K562 (cell line): ENCODE results near the gene HIVEP1. TPM values are rescaled to one million over a fixed set of nuclear protein-coding genes. Genes with fewer than 3 reads are reported as not detected.
A peak's percentile ranks its signal among the peaks of the same experiment; 100 is the strongest.

ENCODE experiments used
- ATAC-seq: fragments of 200-7000 bp; cut with Tn5 transposase; 3 replicates; pipeline ENCODE4 v1.9.1; 2020; ENCODE audit warnings: moderate library complexity
- BruUV-seq: library from RNA; stranded (reverse); fragments of 400-500 nt; replicated peaks from 2 replicates; lab custom pipeline; 2021; lab: Mats Ljungman, UMichigan
- CTCF ChIA-PET: fragments of 300-600 bp; formaldehyde crosslinking; extraction: SDS; loops from one replicate; lab custom pipeline; 2021; ENCODE audit warnings: low intra/inter-chr PET ratio; lab: Yijun Ruan, JAX
- POLR2A ChIA-PET: fragments of 300-600, 350-650 bp; sonication (Branson Sonifier 250); formaldehyde crosslinking; extraction: SDS; loops from one replicate; lab custom pipeline; 2021; ENCODE audit warnings: antibody characterized with exemption, inconsistent platforms; lab: Yijun Ruan, JAX
- DNase-seq, 4 experiments: peaks; one replicate each; pipeline versions ENCODE4 v3.0.0 to v3.0.0-alpha.2; 2011 to 2018; ENCODE audit warnings: low spot score in 3 of 4, mixed read lengths in 3 of 4; ENCODE audit errors: extremely low read depth in 1 of 4
- FAIRE-seq: peaks from 2 replicates; lab custom pipeline; 2011; peaks lifted over from hg19 to GRCh38; lab: Jason Lieb, UNC
- H2AFZ ChIP-seq: 2 replicates; pipeline ENCODE4 v1.6.0; 2011; ENCODE audit warnings: low read depth, low read length, control low read depth, inconsistent platforms
- H3K27ac ChIP-seq: fragments of 200-600 bp; 3 replicates; pipeline ENCODE4 v1.8.0; 2011; ENCODE audit warnings: low read depth, mild to moderate bottlenecking, control low read depth, inconsistent platforms, low read length, moderate library complexity, mixed read lengths; ENCODE audit errors: extremely low read depth
- H3K27me3 ChIP-seq, 2 experiments: fragments of 300-600 bp in 1 of 2; 2 replicates in 1 of 2; 3 replicates in 1 of 2; pipeline versions ENCODE4 v1.6.0 to v1.8.0; 2011; ENCODE audit warnings: inconsistent platforms in 2 of 2, low read length in 2 of 2, mild to moderate bottlenecking in 1 of 2, mixed read lengths in 1 of 2, moderate library complexity in 1 of 2; ENCODE audit not compliant: control insufficient read depth in 2 of 2, insufficient read depth in 2 of 2
- H3K36me3 ChIP-seq: fragments of 300-600 bp; 3 replicates; pipeline ENCODE4 v1.8.0; 2011; ENCODE audit warnings: mild to moderate bottlenecking, low read length, inconsistent platforms; ENCODE audit not compliant: control insufficient read depth, insufficient read depth
- H3K4me1 ChIP-seq, 2 experiments: fragments of 200-600 bp in 1 of 2; replicated peaks in 1 of 2; 2 replicates in 1 of 2; 3 replicates in 1 of 2; pipeline versions ENCODE4 v1.5.1 to v1.8.0; 2011; ENCODE audit warnings: inconsistent platforms in 2 of 2, low read length in 2 of 2, mild to moderate bottlenecking in 1 of 2, mixed read lengths in 1 of 2, moderate library complexity in 1 of 2; ENCODE audit not compliant: control insufficient read depth in 2 of 2, insufficient read depth in 2 of 2
- H3K4me2 ChIP-seq: 2 replicates; pipeline ENCODE4 v1.6.1; 2011; ENCODE audit warnings: low read length, control low read depth, inconsistent platforms, mixed read lengths; ENCODE audit not compliant: insufficient read depth
- H3K4me3 ChIP-seq: fragments of 200-600 bp; sonication (generic), shearing (Covaris generic); 2 replicates; pipeline ENCODE4 v1.5.1; 2016; ENCODE audit warnings: control low read depth, inconsistent platforms
- H3K79me2 ChIP-seq: fragments of 200-600 bp; 3 replicates; pipeline ENCODE4 v1.8.0; 2011; ENCODE audit warnings: low read length, inconsistent platforms; ENCODE audit not compliant: control insufficient read depth, insufficient read depth
- H3K9ac ChIP-seq, 2 experiments: 2 replicates each; pipeline versions ENCODE4 v1.6.0 to v1.6.1; 2011; ENCODE audit warnings: low read depth in 2 of 2, low read length in 2 of 2, control low read depth in 1 of 2, inconsistent platforms in 1 of 2, mild to moderate bottlenecking in 1 of 2, mixed read lengths in 1 of 2; ENCODE audit not compliant: insufficient read depth in 1 of 2
- H3K9me1 ChIP-seq: one replicate; pipeline ENCODE4 v1.6.0; 2011; ENCODE audit warnings: inconsistent platforms, mild to moderate bottlenecking, low read length, moderate library complexity; ENCODE audit not compliant: control insufficient read depth, insufficient read depth
- H3K9me3 ChIP-seq: replicated peaks from 2 replicates; pipeline ENCODE4 v1.5.1; 2011; ENCODE audit warnings: low read depth, low read length, inconsistent platforms; ENCODE audit not compliant: control insufficient read depth, insufficient read depth
- H4K20me1 ChIP-seq: replicated peaks from 2 replicates; pipeline ENCODE4 v1.6.1; 2011; ENCODE audit warnings: low read length, inconsistent platforms, mixed read lengths; ENCODE audit not compliant: control insufficient read depth, insufficient read depth
- ARID1B ChIP-seq: fragments of 450-650 bp; IDR thresholded peaks from 2 replicates; pipeline ENCODE4 v1.6.1; 2016; ENCODE audit warnings: antibody characterized with exemption, mild to moderate bottlenecking, inconsistent platforms
- ARID3A ChIP-seq: IDR thresholded peaks from 2 replicates; pipeline ENCODE4 v1.6.1; 2012; ENCODE audit warnings: low read depth, low read length, improper control_type of control experiment, borderline replicate concordance
- CBFA2T3 ChIP-seq: fragments of 450-650 bp; IDR thresholded peaks from 2 replicates; pipeline ENCODE4 v1.6.1; 2017
- CBX1 ChIP-seq: sonication (generic); IDR thresholded peaks from 2 replicates; pipeline ENCODE4 v1.6.1; 2016; ENCODE audit warnings: antibody characterized with exemption, low read depth, mild to moderate bottlenecking
- CHD4 ChIP-seq: fragments of 200-600 bp; sonication (generic); IDR thresholded peaks from 3 replicates; pipeline ENCODE4 v1.6.1; 2012; ENCODE audit warnings: low read depth, mild to moderate bottlenecking, mixed read lengths, low read length, inconsistent platforms; ENCODE audit not compliant: insufficient read depth, insufficient replicate concordance, poor library complexity, severe bottlenecking
- DACH1 ChIP-seq: fragments of 450-650 bp; IDR thresholded peaks from 2 replicates; pipeline ENCODE4 v1.6.1; 2018; ENCODE audit not compliant: partially characterized antibody
- KDM1A ChIP-seq, 2 experiments: fragments of 450-650 bp; IDR thresholded peaks; 2 replicates each; pipeline ENCODE4 v1.6.1; 2016; ENCODE audit warnings: mild to moderate bottlenecking in 2 of 2
- LCOR ChIP-seq: sonication (generic); formaldehyde crosslinking; IDR thresholded peaks from 2 replicates; pipeline ENCODE4 v1.8.0; 2022; ENCODE audit warnings: mild to moderate bottlenecking, missing genetic modification reagents
- MCM5 ChIP-seq: fragments of 450-650 bp; IDR thresholded peaks from 2 replicates; pipeline ENCODE4 v1.6.1; 2016; ENCODE audit warnings: low read depth
- NCOR1 ChIP-seq: fragments of 450-650 bp; IDR thresholded peaks from 2 replicates; pipeline ENCODE4 v1.6.1; 2016; ENCODE audit warnings: mild to moderate bottlenecking, moderate library complexity
- NFE2 ChIP-seq: IDR thresholded peaks from 2 replicates; pipeline ENCODE4 v1.6.1; 2014; ENCODE audit warnings: antibody characterized with exemption, low read depth
- NFE2L1 ChIP-seq: fragments of 450-650 bp; IDR thresholded peaks from 2 replicates; pipeline ENCODE4 v1.6.1; 2016; ENCODE audit warnings: missing genetic modification characterization, low read depth, mild to moderate bottlenecking, missing compliant biosample characterization, moderate library complexity, borderline replicate concordance
- NFIX ChIP-seq: fragments of 250-450 bp; sonication (Bioruptor Pico); IDR thresholded peaks from 2 replicates; pipeline ENCODE4 v1.4.0; 2020; ENCODE audit warnings: low read depth, mild to moderate bottlenecking, moderate library complexity
- PRMT5 ChIP-seq: sonication (generic); formaldehyde crosslinking; IDR thresholded peaks from 2 replicates; pipeline ENCODE4 v1.5.0; 2020; ENCODE audit warnings: missing genetic modification reagents
- PTBP1 ChIP-seq: fragments of 200-400 bp; formaldehyde crosslinking; IDR thresholded peaks from 2 replicates; pipeline ENCODE4 v1.6.1; 2017; ENCODE audit warnings: low read depth, low read length
- SMARCA4 ChIP-seq: fragments of 450-650 bp; IDR thresholded peaks from 2 replicates; pipeline ENCODE4 v1.6.1; 2016
- TGIF2 ChIP-seq: sonication (generic); formaldehyde crosslinking; IDR thresholded peaks from 2 replicates; pipeline ENCODE4 v1.8.1; 2022; ENCODE audit warnings: mild to moderate bottlenecking, missing genetic modification reagents, moderate library complexity
- VEZF1 ChIP-seq: fragments of 200-800 bp; sonication (Bioruptor generic); IDR thresholded peaks from 2 replicates; pipeline ENCODE4 v1.6.1; 2017; ENCODE audit warnings: missing genetic modification characterization, missing compliant biosample characterization
- ZNF316 ChIP-seq: fragments of 450-650 bp; IDR thresholded peaks from 2 replicates; pipeline ENCODE4 v1.6.1; 2016
- ZNF507 ChIP-seq: conservative IDR thresholded peaks from 2 replicates; pipeline ENCODE4 v1.6.1; 2017; ENCODE audit warnings: missing genetic modification characterization, missing compliant biosample characterization
- ZSCAN32 ChIP-seq: fragments of 450-650 bp; formaldehyde crosslinking; IDR thresholded peaks from 2 replicates; pipeline ENCODE4 v1.4.0; 2020; ENCODE audit warnings: mild to moderate bottlenecking, moderate library complexity
- WGBS: fragments of 100-300 bp; shearing (Covaris generic); methylation state at CpG from one replicate; pipeline ENCODE4 v1.1.6; 2016; ENCODE audit warnings: low coverage, mixed read lengths; ENCODE audit not compliant: insufficient coverage; ENCODE audit errors: missing lambda C conversion rate; 5-methylcytosine and 5-hydroxymethylcytosine counted together
- in situ Hi-C: fragments of 300-500 bp; cut with MboI; formaldehyde crosslinking; loops from 4 replicates; pipeline ENCODE4 v1.15.0; 2018; ENCODE audit warnings: inconsistent platforms, mixed read lengths
- intact Hi-C: fragments of 100-400 bp; cut with micrococcal nuclease; formaldehyde crosslinking; loops from 2 replicates; pipeline ENCODE4 v1.14.2; 2022
- polyA plus RNA-seq, 8 experiments: library from polyadenylated mRNA; depleted of rRNA in 4 of 8; stranded (reverse) in 5 of 8; unstranded in 3 of 8; fragments of >200 nt; fragmentation: Nextera tagmentation in 2 of 8; fragmentation: Illumina TruSeq in 1 of 8; extraction: Ambion mirVana in 2 of 8; extraction: Trizol in 1 of 8; gene quantifications; 2 replicates each; pipeline versions ENCODE4 v1.2.1 to v1.2.3, GENCODE V29; 2011 to 2014; ENCODE audit warnings: inconsistent platforms in 1 of 8, missing spikeins in 1 of 8
- total RNA-seq, 7 experiments: library from RNA; depleted of rRNA in 6 of 7; stranded (reverse); fragments of >200 nt in 6 of 7; fragmentation: Illumina TruSeq in 2 of 7; extraction: Trizol in 2 of 7; gene quantifications; 2 replicates each; pipeline versions ENCODE4 v1.2.1 to v1.2.3, GENCODE V29; 2011 to 2021; ENCODE audit warnings: low replicate concordance in 1 of 7

HIVEP1 gene
- total and polyA plus RNA-seq, 9 of the 15 experiments (the other 6 are each of a cell fraction or from before 2014, with no cell fraction given) = 6.0 to 33.3 (median 21.7) TPM

- Histone ChIP-seq H3K79me2 (peaks cover 79% of the 10 kb centered on the region), H3K4me3 (peak overlapping the region; percentile 73; the same call in 1 of the 2 replicates), H3K4me1 (peaks cover 17 to 21% of the 10 kb centered on the region in 2 experiments; a peak in 4 of 5 replicates), H3K27ac (peak overlapping the region; percentile 79), H3K36me3 (peaks cover 53% of the 10 kb centered on the region), H3K4me2 (peak overlapping the region; percentile 90), H3K9me3 (peaks cover 14% of the 10 kb centered on the region), H3K9me1 (no peaks in the 10 kb centered on the region), H3K27me3 (no peaks in the 10 kb centered on the region; a peak in 1 of 5 replicates), H3K9ac (peak overlapping the region in 1 of 2 experiments; percentile 65; a peak in 1 of 4 replicates), H2AFZ (no peak overlapping the region), H4K20me1 (no peaks in the 10 kb centered on the region)
- in situ Hi-C loops (no loop called here), intact Hi-C loops (loop anchor here (5.0 kb wide), 1 partner anchor 63 kb away; no protein-coding TSS in a partner anchor)
- DNase-seq (peak in 1 of 4 experiments; percentile 53), ATAC-seq (no peak), FAIRE-seq (peak; percentile 26)
- no TSS peak for BruUV-seq
- ChIA-PET POLR2A (interaction anchor here (0.7 to 2.1 kb wide), 4 partner anchors 8 to 337 kb away, joined by 3 to 7 read pairs (median 4); no protein-coding TSS in a partner anchor), CTCF (no interaction called here)
- 36% methylated on average over 8 of the region's 8 CpGs for WGBS
- TF ChIP-seq ARID1B (peak; percentile 31; the same call in 1 of the 2 replicates), CBFA2T3 (peak; percentile 19; the same call in 1 of the 2 replicates), NFE2 (peak; percentile 50), ZNF507 (0 out of 2 replicates have a peak, but pooled peaks have one; percentile 3), NFE2L1 (tag) (no peak), PTBP1 (no peak), ZSCAN32 (CRISPR knock-in tag) (no peak), VEZF1 (CRISPR knock-in tag) (0 out of 2 replicates have a peak, but pooled peaks have one; percentile 13), SMARCA4 (peak; percentile 30; the same call in 1 of the 2 replicates), CHD4 (peak; percentile 40), NCOR1 (no peak), LCOR (no peak), ARID3A (no peak), ZNF316 (0 out of 2 replicates have a peak, but pooled peaks have one; percentile 0), DACH1 (peak; percentile 12), PRMT5 (CRISPR knock-in tag) (no peak), CBX1 (peak; percentile 93), KDM1A (IDR thresholded peaks at IDR 0.05) (peak; percentile 89 to 95), MCM5 (no peak), TGIF2 (CRISPR knock-in tag) (no peak), NFIX (CRISPR knock-in tag) (no peak)
Observed at GRCh38 chr6:12014027-12014872, 2.1 kb downstream of the HIVEP1 start.
